Endodermal cell (in vitro differentiated cells): ENCODE measurements around the gene PRUNE2. TPM values are rescaled to one million over a fixed set of nuclear protein-coding genes. Genes with fewer than 3 reads are reported as not detected.

Experiments
- DNase-seq: peaks from one replicate; pipeline ENCODE4 v3.0.0-alpha.2; 2017
- H3K27ac ChIP-seq: 2 replicates; pipeline ENCODE4 v1.5.1; 2013; ENCODE audit warnings: mild to moderate bottlenecking, low read depth, low read length, moderate library complexity
- H3K27me3 ChIP-seq: 2 replicates; pipeline ENCODE4 v1.6.1; 2013; ENCODE audit warnings: mild to moderate bottlenecking, low read length, moderate library complexity; ENCODE audit not compliant: insufficient read depth, control insufficient read depth, poor library complexity, severe bottlenecking
- H3K36me3 ChIP-seq: 2 replicates; pipeline ENCODE4 v1.7.0; 2013; ENCODE audit warnings: mild to moderate bottlenecking, low read length, moderate library complexity; ENCODE audit not compliant: control insufficient read depth, insufficient read depth
- H3K4me1 ChIP-seq: one replicate; pipeline ENCODE4 v1.7.0; 2013; ENCODE audit warnings: low read length; ENCODE audit not compliant: control insufficient read depth, insufficient read depth
- H3K4me3 ChIP-seq: 2 replicates; pipeline ENCODE4 v1.5.1; 2013; ENCODE audit warnings: mild to moderate bottlenecking, low read length, moderate library complexity
- H3K9ac ChIP-seq: 2 replicates; pipeline ENCODE4 v1.6.1; 2013; ENCODE audit warnings: mild to moderate bottlenecking, low read length, moderate library complexity; ENCODE audit not compliant: poor library complexity, severe bottlenecking; ENCODE audit errors: extremely low read depth
- H3K9me3 ChIP-seq: 2 replicates; pipeline ENCODE4 v1.6.1; 2013; ENCODE audit warnings: mild to moderate bottlenecking, low read length, moderate library complexity; ENCODE audit not compliant: control insufficient read depth
- H3K27ac Mint-ChIP-seq: 2 replicates; pipeline ENCODE4 v1.8.0; 2020; ENCODE audit warnings: mixed read lengths
- H3K27me3 Mint-ChIP-seq: 2 replicates; pipeline ENCODE4 v1.8.0; 2021; ENCODE audit warnings: mild to moderate bottlenecking, mixed read lengths; ENCODE audit not compliant: insufficient read depth
- H3K36me3 Mint-ChIP-seq: 2 replicates; pipeline ENCODE4 v1.8.0; 2020; ENCODE audit warnings: low read depth, mixed read lengths
- H3K4me1 Mint-ChIP-seq: 2 replicates; pipeline ENCODE4 v1.8.0; 2020; ENCODE audit warnings: mixed read lengths
- H3K4me3 Mint-ChIP-seq: 2 replicates; pipeline ENCODE4 v1.8.0; 2020; ENCODE audit warnings: mild to moderate bottlenecking, moderate library complexity, mixed read lengths
- H3K9me3 Mint-ChIP-seq: 2 replicates; pipeline ENCODE4 v1.8.0; 2020; ENCODE audit warnings: mild to moderate bottlenecking, mixed read lengths
- WGBS, 2 experiments: methylation state at CpG; one replicate each; pipeline versions ENCODE4 v1.1.5 to v1.1.7; 2013; ENCODE audit warnings: missing lambda C conversion rate in 2 of 2, mixed read lengths in 1 of 2; ENCODE audit not compliant: insufficient coverage in 1 of 2, insufficient read length in 1 of 2; 5-methylcytosine and 5-hydroxymethylcytosine counted together
- total RNA-seq, 2 donors: library from RNA; stranded (reverse); fragmentation: NEBNext Ultra II Directional in 1 of 2; extraction: Animal tissue kit (Norgen Biotek cat#: 25700) in 1 of 2; gene quantifications; 2 replicates in 1 of 2; 3 replicates in 1 of 2; pipeline ENCODE4 v1.2.1, GENCODE V29; 2021
- TF ChIP-seq, protein P1 (sequence below): fragments of 200-600 bp; sonication (generic); conservative IDR thresholded peaks from 2 replicates; pipeline ENCODE4 v1.5.0; 2021; ENCODE audit warnings: antibody characterized with exemption, mild to moderate bottlenecking

The PRUNE2 gene
- total RNA-seq, 2 donors from 2014 or later = 4.1 to 6.8 TPM

DNA sequence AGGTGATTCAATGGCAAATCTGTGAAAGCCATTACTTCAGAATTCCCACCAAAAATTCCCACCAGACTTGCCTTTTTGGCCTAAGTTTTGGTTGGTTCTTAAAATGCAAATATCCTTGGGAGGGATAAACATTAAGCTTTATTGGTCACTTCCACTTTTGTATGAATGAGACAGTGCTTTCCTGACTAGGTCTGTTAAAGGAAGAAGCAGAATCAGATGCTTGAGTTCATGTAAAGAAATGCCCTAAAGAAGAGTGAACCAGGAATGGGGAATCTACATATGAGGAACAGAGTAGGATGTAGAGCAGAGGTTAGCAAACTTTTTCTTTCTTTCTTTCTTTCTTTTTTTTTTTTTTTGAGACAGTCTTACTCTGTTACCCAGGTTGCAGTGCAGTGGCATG is 317.6 kb downstream of the PRUNE2 start:
- no peak overlapping the region for H3K27ac ChIP-seq
- peaks cover 3% of the 10 kb centered on the region for H3K27me3 Mint-ChIP-seq
- no peak for DNase-seq
- H3K27me3 ChIP-seq = no peaks in the 10 kb centered on the region
- H3K27ac Mint-ChIP-seq = no peak overlapping the region
- TF ChIP-seq, protein P1, sequence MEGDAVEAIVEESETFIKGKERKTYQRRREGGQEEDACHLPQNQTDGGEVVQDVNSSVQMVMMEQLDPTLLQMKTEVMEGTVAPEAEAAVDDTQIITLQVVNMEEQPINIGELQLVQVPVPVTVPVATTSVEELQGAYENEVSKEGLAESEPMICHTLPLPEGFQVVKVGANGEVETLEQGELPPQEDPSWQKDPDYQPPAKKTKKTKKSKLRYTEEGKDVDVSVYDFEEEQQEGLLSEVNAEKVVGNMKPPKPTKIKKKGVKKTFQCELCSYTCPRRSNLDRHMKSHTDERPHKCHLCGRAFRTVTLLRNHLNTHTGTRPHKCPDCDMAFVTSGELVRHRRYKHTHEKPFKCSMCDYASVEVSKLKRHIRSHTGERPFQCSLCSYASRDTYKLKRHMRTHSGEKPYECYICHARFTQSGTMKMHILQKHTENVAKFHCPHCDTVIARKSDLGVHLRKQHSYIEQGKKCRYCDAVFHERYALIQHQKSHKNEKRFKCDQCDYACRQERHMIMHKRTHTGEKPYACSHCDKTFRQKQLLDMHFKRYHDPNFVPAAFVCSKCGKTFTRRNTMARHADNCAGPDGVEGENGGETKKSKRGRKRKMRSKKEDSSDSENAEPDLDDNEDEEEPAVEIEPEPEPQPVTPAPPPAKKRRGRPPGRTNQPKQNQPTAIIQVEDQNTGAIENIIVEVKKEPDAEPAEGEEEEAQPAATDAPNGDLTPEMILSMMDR = no peak
- H3K9me3 Mint-ChIP-seq = no peaks in the 10 kb centered on the region
- H3K36me3 Mint-ChIP-seq = no peaks in the 10 kb centered on the region
- H3K9me3 ChIP-seq = no peaks in the 10 kb centered on the region
- H3K4me1 ChIP-seq = peaks cover 29% of the 10 kb centered on the region
- H3K4me3 Mint-ChIP-seq = no peak overlapping the region
- no peaks in the 10 kb centered on the region for H3K36me3 ChIP-seq
- H3K9ac ChIP-seq = no peak overlapping the region
- no peak overlapping the region for H3K4me3 ChIP-seq
- peaks cover 34% of the 10 kb centered on the region for H3K4me1 Mint-ChIP-seq

DNA sequence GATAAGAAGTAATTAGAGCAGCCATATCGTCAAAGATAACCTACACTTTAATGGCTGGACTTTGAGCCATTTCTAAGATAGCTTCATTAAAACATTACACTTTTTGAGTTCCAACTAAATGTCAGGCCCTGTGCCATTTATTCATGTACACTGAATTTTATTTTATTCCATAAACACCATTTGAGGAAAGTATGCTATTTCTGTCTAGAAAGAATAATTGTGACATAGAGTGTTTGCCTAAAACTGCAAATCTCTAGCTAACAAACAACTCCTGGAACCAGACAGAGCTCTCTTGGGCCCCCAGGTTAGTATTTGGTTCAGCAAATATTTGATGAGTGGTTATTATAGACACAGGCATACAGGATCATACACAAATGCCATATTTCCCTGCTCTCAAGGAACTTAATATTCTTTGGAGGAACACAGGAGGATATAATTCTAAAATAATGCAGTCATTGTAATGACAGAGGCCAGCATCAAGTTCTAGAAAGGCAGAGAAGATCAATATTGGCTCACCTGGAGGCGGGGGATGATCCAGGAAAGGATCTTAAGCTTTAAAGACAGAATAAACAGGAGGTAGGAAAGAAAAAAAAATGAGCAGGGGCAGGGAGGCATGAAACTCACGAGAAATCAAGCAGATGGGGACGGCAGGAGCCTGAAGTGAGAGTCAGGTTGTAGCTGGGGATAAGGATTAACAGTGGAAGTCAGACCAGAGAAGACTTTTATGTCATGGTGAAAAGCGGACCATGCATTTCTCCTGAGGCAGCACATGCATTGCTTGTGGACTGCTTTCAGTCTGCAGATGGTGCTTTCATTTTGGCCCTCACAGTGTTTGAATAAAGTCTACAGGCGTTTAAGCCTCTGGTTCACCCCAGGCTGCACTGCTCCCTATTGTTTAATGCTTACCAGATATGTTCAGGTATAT is 319.3 kb downstream of the PRUNE2 start:
- Histone ChIP-seq H3K27ac (peak overlapping the region; percentile 34), H3K36me3 (no peaks in the 10 kb centered on the region), H3K4me1 (peaks cover 18% of the 10 kb centered on the region), H3K27me3 (no peaks in the 10 kb centered on the region), H3K4me3 (peak overlapping the region; percentile 67), H3K9ac (peak overlapping the region; percentile 40), H3K9me3 (no peaks in the 10 kb centered on the region)
- TF ChIP-seq, protein P1 = no peak
- Mint-ChIP-seq H3K27me3 (peaks cover 3% of the 10 kb centered on the region), H3K27ac (peak overlapping the region; percentile 67), H3K4me1 (peaks cover 19% of the 10 kb centered on the region), H3K36me3 (no peaks in the 10 kb centered on the region), H3K9me3 (no peaks in the 10 kb centered on the region), H3K4me3 (no peak overlapping the region)
- DNase-seq = no peak
- 72 to 86% methylated on average over 5 to 6 of the region's 6 CpGs for WGBS, 2 experiments

DNA sequence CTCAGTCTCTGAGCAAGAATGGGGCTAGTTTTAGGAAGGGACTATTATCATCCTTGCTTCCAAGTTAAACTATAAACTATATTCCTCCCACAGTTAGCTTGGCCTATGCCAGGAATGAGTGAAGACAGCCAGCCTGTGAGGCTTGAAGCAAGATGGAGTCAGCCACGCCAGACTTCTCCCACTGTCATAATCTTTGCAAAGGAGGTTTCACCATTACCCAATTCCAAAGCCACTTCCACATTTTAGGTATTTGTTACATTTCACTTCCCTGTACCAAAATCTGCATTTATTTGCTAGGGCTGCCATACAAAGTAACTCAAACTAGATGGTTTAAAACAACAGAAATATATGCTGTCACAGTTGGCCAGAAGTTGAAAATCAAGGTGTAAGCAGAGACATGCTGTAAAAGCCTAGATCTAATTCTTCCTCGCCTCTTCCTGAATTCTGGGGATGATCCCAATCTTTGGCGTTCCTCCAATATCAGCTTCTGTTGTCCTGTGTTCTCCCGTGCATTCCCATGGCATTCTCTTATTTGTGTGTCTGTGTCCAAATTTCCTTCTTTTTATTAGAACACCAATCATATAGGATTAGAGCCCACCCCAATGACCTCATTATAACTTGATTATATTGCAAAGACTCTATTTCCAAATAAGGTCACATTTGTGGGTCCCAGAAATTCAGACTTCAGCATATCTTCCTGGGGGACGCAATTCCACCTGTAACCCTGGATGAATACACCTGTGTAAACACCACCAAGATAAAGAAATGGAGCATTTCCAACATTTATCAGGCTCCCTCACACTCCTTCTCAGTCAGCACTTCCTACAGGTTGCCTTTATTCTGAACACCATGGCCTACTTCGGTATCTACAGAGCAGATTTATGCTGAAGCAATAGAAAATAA is 320.2 kb downstream of the PRUNE2 start:
- Mint-ChIP-seq H3K9me3 (no peaks in the 10 kb centered on the region), H3K27me3 (no peaks in the 10 kb centered on the region), H3K4me1 (peaks cover 17% of the 10 kb centered on the region), H3K36me3 (no peaks in the 10 kb centered on the region), H3K27ac (no peak overlapping the region), H3K4me3 (no peak overlapping the region)
- 82 to 87% methylated on average over 6 of the region's 6 CpGs for WGBS, 2 experiments
- Histone ChIP-seq H3K27ac (no peak overlapping the region), H3K9me3 (no peaks in the 10 kb centered on the region), H3K9ac (peak overlapping the region; percentile 40), H3K4me1 (peaks cover 18% of the 10 kb centered on the region), H3K36me3 (no peaks in the 10 kb centered on the region), H3K4me3 (peak overlapping the region; percentile 67), H3K27me3 (no peaks in the 10 kb centered on the region)
- TF ChIP-seq, protein P1 = no peak
- no peak for DNase-seq
